ENCODE results near the gene PLSCR3. TPM values are rescaled to one million over a fixed set of nuclear protein-coding genes. Genes with fewer than 3 reads are reported as not detected.

Gene PLSCR3
- total and polyA plus RNA-seq, 10 donors = 31.3 to 63.2 (median 46.1) TPM

DNA sequence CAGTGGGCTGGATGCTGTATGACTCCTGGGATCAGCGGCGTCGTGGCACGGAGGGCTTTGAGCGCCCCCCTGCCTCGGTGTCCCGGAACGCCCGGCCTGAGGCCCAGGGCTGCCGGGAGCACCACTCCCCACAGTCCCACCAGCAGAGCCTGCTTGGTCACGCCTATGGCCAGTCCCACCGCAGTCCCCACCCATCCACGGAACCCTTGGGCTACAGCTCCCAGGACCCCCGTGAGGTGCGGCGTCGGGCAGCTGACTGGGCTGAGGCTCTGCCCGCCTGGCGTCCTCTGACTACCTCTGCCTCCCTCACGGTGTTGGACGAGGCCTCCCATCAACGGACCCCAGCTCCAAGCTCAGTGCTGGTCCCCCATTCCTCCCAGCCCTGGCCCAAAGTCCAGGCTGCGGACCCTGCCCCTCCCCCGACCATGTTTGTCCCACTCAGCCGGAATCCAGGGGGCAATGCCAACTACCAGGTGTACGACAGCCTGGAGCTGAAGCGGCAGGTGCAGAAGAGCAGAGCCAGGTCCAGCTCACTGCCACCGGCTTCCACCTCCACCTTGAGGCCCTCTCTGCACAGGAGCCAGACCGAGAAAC is 32.7 kb upstream of the PLSCR3 start:
- Histone ChIP-seq H3K27ac (no peak overlapping the region), H3K36me3 (no peaks in the 10 kb centered on the region), H3K4me1 (no peaks in the 10 kb centered on the region), H3K4me3 (no peak overlapping the region), H3K27me3 (replicated peaks in 1 of 7) (no peaks in the 10 kb centered on the region), H3K9me3 (no peaks in the 10 kb centered on the region)
- TF ChIP-seq POLR2AphosphoS5 (IDR thresholded peaks at IDR 0.05) (no peak), POLR2A (IDR thresholded peaks at IDR 0.05) (no peak)
- TF ChIP-seq, protein P1, sequence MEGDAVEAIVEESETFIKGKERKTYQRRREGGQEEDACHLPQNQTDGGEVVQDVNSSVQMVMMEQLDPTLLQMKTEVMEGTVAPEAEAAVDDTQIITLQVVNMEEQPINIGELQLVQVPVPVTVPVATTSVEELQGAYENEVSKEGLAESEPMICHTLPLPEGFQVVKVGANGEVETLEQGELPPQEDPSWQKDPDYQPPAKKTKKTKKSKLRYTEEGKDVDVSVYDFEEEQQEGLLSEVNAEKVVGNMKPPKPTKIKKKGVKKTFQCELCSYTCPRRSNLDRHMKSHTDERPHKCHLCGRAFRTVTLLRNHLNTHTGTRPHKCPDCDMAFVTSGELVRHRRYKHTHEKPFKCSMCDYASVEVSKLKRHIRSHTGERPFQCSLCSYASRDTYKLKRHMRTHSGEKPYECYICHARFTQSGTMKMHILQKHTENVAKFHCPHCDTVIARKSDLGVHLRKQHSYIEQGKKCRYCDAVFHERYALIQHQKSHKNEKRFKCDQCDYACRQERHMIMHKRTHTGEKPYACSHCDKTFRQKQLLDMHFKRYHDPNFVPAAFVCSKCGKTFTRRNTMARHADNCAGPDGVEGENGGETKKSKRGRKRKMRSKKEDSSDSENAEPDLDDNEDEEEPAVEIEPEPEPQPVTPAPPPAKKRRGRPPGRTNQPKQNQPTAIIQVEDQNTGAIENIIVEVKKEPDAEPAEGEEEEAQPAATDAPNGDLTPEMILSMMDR (IDR thresholded peaks at IDR 0.05 in 8 of 11, conservative IDR thresholded peaks at IDR 0.05 in 3 of 11) = no peak
- no peak for DNase-seq
- 90 to 95% (median 93%) methylated on average over 25 to 29 of the region's 29 CpGs for WGBS, 5 donors
- intact Hi-C loops (cut with DNase I; ENCODE audit: low total_unique reads) = no loop called here

DNA sequence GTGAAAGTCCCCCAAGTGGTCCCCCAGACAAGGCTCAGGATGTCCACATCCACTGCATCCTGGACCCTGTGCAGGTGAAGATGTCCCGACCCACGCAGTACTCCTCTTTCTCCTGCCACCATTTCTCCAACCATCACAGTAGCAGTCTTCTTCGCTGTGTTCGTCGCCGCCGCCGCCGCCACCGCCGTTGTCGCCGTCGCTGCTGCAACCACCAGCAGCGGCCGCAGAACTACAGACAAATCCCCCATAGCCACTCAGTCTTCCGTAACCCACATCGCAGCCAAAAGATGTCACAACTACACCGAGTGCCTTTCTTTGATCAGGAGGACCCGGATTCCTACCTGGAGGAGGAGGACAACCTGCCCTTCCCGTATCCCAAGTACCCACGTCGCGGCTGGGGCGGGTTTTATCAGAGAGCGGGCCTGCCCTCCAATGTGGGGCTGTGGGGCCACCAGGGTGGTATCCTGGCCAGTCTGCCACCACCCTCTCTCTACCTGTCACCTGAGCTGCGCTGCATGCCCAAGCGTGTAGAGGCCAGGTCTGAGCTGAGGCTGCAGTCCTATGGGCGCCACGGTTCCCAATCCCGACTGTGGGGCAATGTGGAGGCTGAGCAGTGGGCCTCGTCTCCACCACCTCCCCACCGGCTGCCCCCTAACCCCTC is 32.0 kb upstream of the PLSCR3 start:
- no peaks in the 10 kb centered on the region for H3K4me1 ChIP-seq
- TF ChIP-seq POLR2AphosphoS5 (IDR thresholded peaks at IDR 0.05) (no peak), POLR2A (IDR thresholded peaks at IDR 0.05) (no peak)
- TF ChIP-seq, protein P1 (IDR thresholded peaks at IDR 0.05 in 8 of 11, conservative IDR thresholded peaks at IDR 0.05 in 3 of 11) = no peak
- DNase-seq = no peak
- no peaks in the 10 kb centered on the region for H3K36me3 ChIP-seq
- no peaks in the 10 kb centered on the region for H3K27me3 ChIP-seq (replicated peaks in 1 of 7)
- no peak overlapping the region for H3K27ac ChIP-seq
- intact Hi-C loops (cut with DNase I; ENCODE audit: low total_unique reads) = no loop called here
- H3K4me3 ChIP-seq = no peak overlapping the region
- WGBS, 5 donors = 94 to 97% (median 95%) methylated on average over 32 to 33 of the region's 33 CpGs
- no peaks in the 10 kb centered on the region for H3K9me3 ChIP-seq

DNA sequence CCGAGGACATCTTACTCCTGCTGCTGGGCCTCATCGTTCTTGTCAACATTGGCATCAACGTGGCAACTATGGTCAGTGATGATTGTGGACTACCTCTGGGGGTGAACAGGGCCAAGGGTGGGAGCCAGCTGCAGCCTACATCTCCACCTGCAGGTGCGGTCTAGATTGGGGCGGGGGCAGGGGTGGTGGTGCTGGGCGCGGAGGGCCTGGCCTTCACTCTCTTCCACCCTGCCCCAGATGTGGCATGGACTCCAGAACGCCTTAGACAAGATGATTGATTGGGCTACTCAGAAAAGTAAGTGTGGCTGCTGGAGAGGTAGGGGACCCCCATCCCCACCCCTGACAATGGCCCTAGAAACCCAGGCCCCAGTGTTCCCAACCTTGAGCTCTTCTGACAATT is 31.4 kb upstream of the PLSCR3 start:
- Histone ChIP-seq H3K9me3 (no peaks in the 10 kb centered on the region), H3K27me3 (replicated peaks in 1 of 7) (no peaks in the 10 kb centered on the region), H3K27ac (no peak overlapping the region), H3K36me3 (no peaks in the 10 kb centered on the region), H3K4me3 (no peak overlapping the region), H3K4me1 (no peaks in the 10 kb centered on the region)
- no peak for TF ChIP-seq POLR2A (IDR thresholded peaks at IDR 0.05)
- TF ChIP-seq, protein P1 (IDR thresholded peaks at IDR 0.05 in 8 of 11, conservative IDR thresholded peaks at IDR 0.05 in 3 of 11) = no peak
- no peak for TF ChIP-seq POLR2AphosphoS5 (IDR thresholded peaks at IDR 0.05)
- intact Hi-C loops (cut with DNase I; ENCODE audit: low total_unique reads) = no loop called here
- 81 to 96% (median 87%) methylated on average over 4 to 8 of the region's 8 CpGs for WGBS, 5 donors
- DNase-seq = no peak

DNA sequence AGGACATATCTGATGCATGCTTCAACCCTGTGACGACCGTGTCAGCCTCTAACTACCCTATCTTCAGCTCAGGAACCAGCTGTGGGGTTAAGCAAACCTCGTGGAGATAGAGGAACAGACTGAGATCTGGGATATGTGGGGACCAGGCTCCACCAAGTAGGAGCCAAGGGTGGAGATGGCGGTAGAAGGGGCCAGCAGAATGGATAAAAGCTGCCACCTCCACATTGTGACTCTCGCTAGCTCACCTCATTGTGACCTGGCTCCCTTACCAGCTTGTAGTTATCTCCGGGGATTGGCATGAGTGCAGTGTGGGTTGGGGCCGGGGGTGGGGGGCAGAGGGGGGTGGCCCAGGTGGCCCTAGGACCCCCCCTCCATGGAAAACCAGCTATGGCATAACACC is 31.0 kb upstream of the PLSCR3 start, which contains the start of gene SPEM2:
SPEM2 (plus strand) TSS at position 301 of the 400 bp plus-strand sequence; CDS start at position 374, 73 bp downstream.
- Histone ChIP-seq H3K4me1 (no peaks in the 10 kb centered on the region), H3K27ac (no peak within 1 kb of the TSS), H3K9me3 (no peaks in the 10 kb centered on the region), H3K4me3 (no peak within 1 kb of the TSS), H3K27me3 (replicated peaks in 1 of 7) (no peaks in the 10 kb centered on the region), H3K36me3 (no peaks in the 10 kb centered on the region)
- intact Hi-C loops (cut with DNase I; ENCODE audit: low total_unique reads) = no loop called here
- TF ChIP-seq, protein P1 (IDR thresholded peaks at IDR 0.05 in 8 of 11, conservative IDR thresholded peaks at IDR 0.05 in 3 of 11) = no peak
- no peak for DNase-seq
- 72 to 84% (median 82%) methylated on average over 7 of the region's 7 CpGs for WGBS, 5 donors
